ENCODE results near the gene APP. TPM values are rescaled to one million over a fixed set of nuclear protein-coding genes. Genes with fewer than 3 reads are reported as not detected.

Gene APP
- total RNA-seq, 1 donor from 2014 or later: 306 TPM

GRCh38 chr21:25929856-25930520, 240.6 kb downstream of the APP start:
- H3K4me1 ChIP-seq: peaks cover 14% of the 10 kb centered on the region
- peaks cover 14% of the 10 kb centered on the region for H3K9me3 Mint-ChIP-seq
- no peaks in the 10 kb centered on the region for H3K27me3 ChIP-seq
- no peak overlapping the region for H3K4me3 ChIP-seq
- no peak overlapping the region for H3K4me2 ChIP-seq
- no peaks in the 10 kb centered on the region for H4K20me1 ChIP-seq (ENCODE audit: low read depth)
- H3K4me3 Mint-ChIP-seq: no peak overlapping the region
- TF ChIP-seq EZH2phosphoT487 (IDR thresholded peaks at IDR 0.05): no peak
- peak; percentile 21 for TF ChIP-seq CTCF (IDR thresholded peaks at IDR 0.05)
- TF ChIP-seq EZH2 (IDR thresholded peaks at IDR 0.05): no peak
- H3K9ac ChIP-seq: no peak overlapping the region
- H3K27ac Mint-ChIP-seq: peak overlapping the region; percentile 57
- H2AFZ ChIP-seq (replicated peaks): no peak overlapping the region
- DNase-seq (ENCODE audit: low spot score): peak; percentile 18
- peaks cover 27% of the 10 kb centered on the region for H3K36me3 Mint-ChIP-seq
- H3K4me1 Mint-ChIP-seq: peaks cover 19% of the 10 kb centered on the region
- no peak overlapping the region for H3K27ac ChIP-seq
- H3K79me2 ChIP-seq (ENCODE audit: low read depth): peaks cover 3% of the 10 kb centered on the region
- no peaks in the 10 kb centered on the region for H3K27me3 Mint-ChIP-seq (ENCODE audit: insufficient read depth, low read depth)
- H3K36me3 ChIP-seq: no peaks in the 10 kb centered on the region
- H3F3A ChIP-seq (ENCODE audit: low read depth): peaks cover 6% of the 10 kb centered on the region
- no peaks in the 10 kb centered on the region for H3K9me3 ChIP-seq (ENCODE audit: low read depth)

- Histone ChIP-seq H2AFZ (replicated peaks) (no peak overlapping the region), H3K27ac (no peak overlapping the region), H3K27me3 (no peaks in the 10 kb centered on the region), H3K9me3 (ENCODE audit: low read depth) (no peaks in the 10 kb centered on the region), H3K9ac (no peak overlapping the region), H3K36me3 (no peaks in the 10 kb centered on the region), H3K4me1 (peaks cover 14% of the 10 kb centered on the region), H4K20me1 (ENCODE audit: low read depth) (no peaks in the 10 kb centered on the region), H3K4me3 (no peak overlapping the region), H3F3A (ENCODE audit: low read depth) (peaks cover 6% of the 10 kb centered on the region), H3K4me2 (no peak overlapping the region), H3K79me2 (ENCODE audit: low read depth) (peaks cover 3% of the 10 kb centered on the region)
- peaks cover 21% of the 10 kb centered on the region for H3K9me3 Mint-ChIP-seq
- peak overlapping the region; percentile 64 for H3K27ac Mint-ChIP-seq
- peaks cover 19% of the 10 kb centered on the region for H3K4me1 Mint-ChIP-seq
- no peak for TF ChIP-seq EZH2phosphoT487 (IDR thresholded peaks at IDR 0.05)
- TF ChIP-seq EZH2 (IDR thresholded peaks at IDR 0.05): no peak
- H3K36me3 Mint-ChIP-seq: peaks cover 23% of the 10 kb centered on the region
- H3K27me3 Mint-ChIP-seq (ENCODE audit: insufficient read depth, low read depth): no peaks in the 10 kb centered on the region
- no peak overlapping the region for H3K4me3 Mint-ChIP-seq
- no peak for DNase-seq (ENCODE audit: low spot score)
These were observed 243.2 kb downstream of the APP start for GRCh38 chr21:25927195-25927880.

GRCh38 chr21:25925936-25926335, 244.6 kb downstream of the APP start:
- no peak overlapping the region for H2AFZ ChIP-seq (replicated peaks)
- Mint-ChIP-seq H3K36me3 (peaks cover 23% of the 10 kb centered on the region), H3K4me1 (peaks cover 11% of the 10 kb centered on the region), H3K4me3 (no peak overlapping the region), H3K27ac (peak overlapping the region; percentile 40), H3K9me3 (peaks cover 21% of the 10 kb centered on the region), H3K27me3 (ENCODE audit: insufficient read depth, low read depth) (no peaks in the 10 kb centered on the region)
- no peak overlapping the region for H3K4me2 ChIP-seq
- no peak for DNase-seq (ENCODE audit: low spot score)
- no peaks in the 10 kb centered on the region for H3K27me3 ChIP-seq
- TF ChIP-seq CTCF (IDR thresholded peaks at IDR 0.05) (no peak), EZH2 (IDR thresholded peaks at IDR 0.05) (no peak)
- H3K9me3 ChIP-seq (ENCODE audit: low read depth): no peaks in the 10 kb centered on the region
- peaks cover 9% of the 10 kb centered on the region for H3K4me1 ChIP-seq
- H4K20me1 ChIP-seq (ENCODE audit: low read depth): no peaks in the 10 kb centered on the region
- H3F3A ChIP-seq (ENCODE audit: low read depth): no peaks in the 10 kb centered on the region
- no peak overlapping the region for H3K27ac ChIP-seq
- H3K79me2 ChIP-seq (ENCODE audit: low read depth): peaks cover 3% of the 10 kb centered on the region
- no peak overlapping the region for H3K9ac ChIP-seq
- H3K36me3 ChIP-seq: no peaks in the 10 kb centered on the region
- H3K4me3 ChIP-seq: no peak overlapping the region

All from neural progenitor cell (in vitro differentiated cells).